GM11168 (cell line): ENCODE results near the gene ATP1B3.
"Not testable (repeated sequence)": the region's sequence is repeated elsewhere in the genome, so short reads cannot be mapped to it uniquely, and the experiment has no call there.

ENCODE experiments used
- in situ Hi-C: fragments of 300-500 bp; cut with MboI; formaldehyde crosslinking; loops from one replicate; pipeline ENCODE4 v1.12.0; 2022; ENCODE audit warnings: low sequenced_read_pairs; ENCODE audit not compliant: unreplicated experiment

Gene ATP1B3

DNA sequence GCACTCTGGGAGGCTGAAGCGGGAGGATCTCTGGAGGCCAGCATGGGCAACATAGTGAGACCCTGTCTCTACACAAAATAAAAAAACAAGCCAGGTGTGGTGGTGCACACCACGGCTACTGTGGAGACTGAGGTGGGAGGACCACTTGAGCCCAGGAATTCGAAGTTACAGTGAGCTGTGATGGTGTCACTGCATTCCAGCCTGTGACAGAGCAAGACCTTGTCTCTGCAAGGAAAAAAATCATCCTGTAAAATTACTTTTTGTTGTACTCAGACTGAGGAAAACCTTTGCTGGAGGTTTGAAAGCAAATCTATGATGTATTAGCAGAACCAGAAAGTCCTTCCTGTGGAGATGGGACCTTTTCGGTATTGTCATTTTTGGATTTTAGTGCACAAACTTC is 63.3 kb downstream of the ATP1B3 start:
- in situ Hi-C loops = no loop called here

DNA sequence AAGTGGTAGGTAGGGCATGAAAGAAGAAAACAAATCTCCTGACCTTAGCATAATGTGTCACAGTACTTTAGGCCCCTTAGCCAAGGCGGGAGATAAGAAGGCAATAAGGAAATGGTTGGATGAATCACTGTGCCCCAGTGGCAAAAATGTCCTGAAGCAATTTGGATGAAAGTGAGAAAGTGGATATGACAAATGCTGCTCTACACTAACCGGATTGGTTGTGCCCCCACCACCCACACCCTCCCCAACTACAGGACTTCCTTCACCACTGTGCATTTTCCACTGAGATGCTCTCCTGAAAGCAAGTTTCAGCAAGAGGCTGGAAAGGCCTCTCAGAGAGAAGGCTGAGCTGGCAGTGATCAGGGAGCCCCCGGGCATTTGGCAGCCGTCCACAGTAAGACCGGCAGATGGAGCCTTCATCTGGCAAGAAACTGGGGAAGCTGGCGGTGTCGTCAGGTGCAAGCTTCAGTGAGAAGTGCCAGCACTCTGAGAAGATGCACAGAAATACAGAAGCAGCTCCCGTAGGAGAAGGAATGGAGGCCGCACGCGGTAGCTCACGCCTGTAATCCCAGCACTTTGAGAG is 63.8 kb downstream of the ATP1B3 start:
- in situ Hi-C loops = no loop called here

DNA sequence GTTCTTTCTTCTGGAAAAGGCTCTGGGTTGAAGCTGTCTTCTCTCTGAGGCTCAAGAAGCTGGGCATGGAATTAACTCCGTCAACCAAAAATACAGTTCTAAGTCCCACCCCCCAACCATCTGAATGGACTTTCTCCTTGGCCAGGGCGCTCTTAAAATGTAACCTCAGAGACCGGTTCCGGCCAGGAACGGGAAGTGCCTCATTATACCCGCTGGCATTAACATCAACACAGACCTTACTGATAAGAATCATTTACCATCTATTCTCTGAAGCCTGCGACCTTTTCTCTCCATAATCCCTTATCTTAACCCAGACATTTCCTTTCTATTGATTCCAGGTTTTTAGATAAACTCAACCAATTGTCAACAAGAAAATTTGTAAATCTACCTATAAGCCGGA is 64.7 kb downstream of the ATP1B3 start:
- in situ Hi-C loops = no loop called here

DNA sequence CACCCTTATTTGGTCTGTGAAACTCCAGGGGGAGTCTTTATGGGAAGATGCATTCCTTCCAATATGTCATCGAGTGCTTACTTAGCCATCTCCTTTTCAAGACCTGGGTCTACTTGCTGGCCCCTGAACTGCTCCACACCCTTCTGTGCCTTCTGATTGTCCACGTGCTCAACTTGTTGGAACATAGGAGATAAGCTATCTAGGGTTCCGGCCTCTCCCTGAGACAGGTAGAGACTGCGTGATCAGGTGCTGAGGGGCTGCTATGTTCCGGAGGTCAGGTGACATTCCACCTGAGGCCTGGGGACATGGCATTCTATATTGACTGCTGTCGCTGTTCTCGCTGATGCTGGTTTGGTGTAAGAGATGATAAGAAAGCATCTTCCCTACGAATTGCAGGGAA is 65.6 kb downstream of the ATP1B3 start:
- in situ Hi-C loops = no loop called here

DNA sequence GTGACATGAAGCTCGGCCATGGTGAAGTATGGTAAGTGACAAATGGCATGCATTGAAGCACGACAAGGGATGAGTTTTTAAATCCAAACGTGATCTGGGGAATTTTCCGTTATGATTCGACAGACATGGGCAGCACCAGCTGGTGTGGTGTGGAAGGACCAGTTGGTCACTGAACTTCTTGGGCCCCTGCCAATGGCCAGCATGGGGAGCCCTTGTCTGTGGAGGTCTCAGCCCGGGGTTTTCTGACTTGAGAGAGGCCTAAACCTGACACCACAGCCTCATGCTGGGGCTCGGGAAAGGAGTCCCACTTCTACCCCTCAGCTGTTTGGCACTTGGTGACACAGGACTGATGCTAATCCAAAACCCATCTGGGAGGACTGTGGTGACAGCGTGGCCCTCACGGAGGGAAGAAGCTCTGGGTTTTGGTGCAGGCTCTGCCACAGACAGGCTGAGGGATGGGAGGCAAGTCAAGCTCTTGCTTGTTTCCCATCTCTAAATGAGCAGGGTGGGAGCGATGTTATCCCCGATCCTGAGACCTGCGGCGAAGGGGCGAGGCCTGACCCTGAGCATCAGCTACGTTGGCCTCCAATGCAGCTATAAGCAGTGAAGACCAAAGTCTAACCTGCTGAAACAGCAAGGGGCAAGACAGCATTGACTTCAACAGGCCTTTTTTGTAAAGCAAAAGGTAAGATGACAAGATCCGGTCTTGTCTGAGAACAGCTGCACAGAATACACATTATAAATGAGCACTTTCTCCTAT is 69.5 kb downstream of the ATP1B3 start:
- in situ Hi-C loops = no loop called here

DNA sequence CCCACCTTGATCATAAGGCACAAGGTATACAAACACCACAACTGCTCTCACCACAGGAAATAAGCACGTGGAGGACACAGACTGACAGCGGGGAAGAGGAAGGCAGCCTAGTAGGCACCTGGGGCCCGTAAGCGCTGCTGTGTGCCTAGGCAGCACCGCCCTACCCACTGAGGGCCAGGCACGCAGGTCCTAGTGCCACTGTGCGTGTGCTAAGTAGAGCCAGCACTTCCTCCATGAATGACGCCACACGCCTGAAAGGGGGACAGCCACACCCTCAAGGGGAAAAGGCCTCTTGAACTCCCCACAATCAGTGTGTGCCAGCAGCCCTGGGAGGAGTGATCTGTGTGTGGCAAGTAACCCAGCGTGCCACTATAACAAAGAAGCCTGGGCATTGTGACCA is 73.0 kb downstream of the ATP1B3 start:
- in situ Hi-C loops = no loop called here

- in situ Hi-C loops = no loop called here
Observed at GRCh38 chr3:141949972-141950371, 73.5 kb downstream of the ATP1B3 start.

DNA sequence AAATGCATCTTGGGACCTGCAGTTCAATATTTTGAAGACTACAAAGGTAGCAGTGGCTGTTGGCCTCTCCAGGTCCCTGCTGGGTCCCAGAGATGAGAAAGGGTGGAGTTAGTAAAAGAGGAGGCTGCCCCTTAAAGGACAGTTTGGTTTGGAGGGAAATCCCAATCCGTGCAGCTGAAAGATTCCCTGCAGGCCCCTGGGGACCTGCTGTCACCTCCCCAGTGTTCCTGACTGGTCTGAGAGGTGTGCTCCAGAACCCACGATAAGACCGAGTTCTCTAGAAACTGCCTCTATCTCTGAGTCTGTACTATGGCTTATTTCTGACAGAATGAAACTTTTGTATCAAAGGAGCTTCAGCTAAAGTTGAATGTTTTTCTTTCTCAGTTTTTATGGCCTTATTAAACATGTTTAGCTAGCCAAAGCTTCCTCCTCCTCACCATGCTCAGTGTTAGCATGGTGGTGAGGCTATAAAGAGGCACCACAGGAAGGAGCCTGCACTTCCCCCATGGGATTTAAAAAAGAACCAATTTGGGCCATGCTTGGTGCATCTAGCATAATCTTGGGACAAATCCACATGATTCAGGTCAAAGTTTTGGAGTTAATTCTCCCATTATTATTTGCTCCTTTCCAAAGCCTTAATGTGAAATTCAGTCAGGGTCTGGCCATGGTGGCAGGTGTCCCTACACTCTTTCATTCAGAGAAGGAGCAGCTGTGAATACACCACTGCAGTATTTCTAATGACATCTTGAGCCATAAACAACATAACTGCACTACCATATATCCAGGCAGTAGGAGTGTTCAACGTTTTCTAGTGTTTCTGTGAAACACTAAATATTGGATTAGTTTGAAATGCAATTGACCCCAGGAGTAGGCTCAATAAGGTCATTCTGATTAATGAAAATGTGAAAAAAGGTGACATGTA is 74.4 kb downstream of the ATP1B3 start:
- in situ Hi-C loops = no loop called here

GRCh38 chr3:141952611-141953010 is 76.2 kb downstream of the ATP1B3 start:
- in situ Hi-C loops = no loop called here

- in situ Hi-C loops = no loop called here
Observed at GRCh38 chr3:141955175-141955574, 78.7 kb downstream of the ATP1B3 start.

DNA sequence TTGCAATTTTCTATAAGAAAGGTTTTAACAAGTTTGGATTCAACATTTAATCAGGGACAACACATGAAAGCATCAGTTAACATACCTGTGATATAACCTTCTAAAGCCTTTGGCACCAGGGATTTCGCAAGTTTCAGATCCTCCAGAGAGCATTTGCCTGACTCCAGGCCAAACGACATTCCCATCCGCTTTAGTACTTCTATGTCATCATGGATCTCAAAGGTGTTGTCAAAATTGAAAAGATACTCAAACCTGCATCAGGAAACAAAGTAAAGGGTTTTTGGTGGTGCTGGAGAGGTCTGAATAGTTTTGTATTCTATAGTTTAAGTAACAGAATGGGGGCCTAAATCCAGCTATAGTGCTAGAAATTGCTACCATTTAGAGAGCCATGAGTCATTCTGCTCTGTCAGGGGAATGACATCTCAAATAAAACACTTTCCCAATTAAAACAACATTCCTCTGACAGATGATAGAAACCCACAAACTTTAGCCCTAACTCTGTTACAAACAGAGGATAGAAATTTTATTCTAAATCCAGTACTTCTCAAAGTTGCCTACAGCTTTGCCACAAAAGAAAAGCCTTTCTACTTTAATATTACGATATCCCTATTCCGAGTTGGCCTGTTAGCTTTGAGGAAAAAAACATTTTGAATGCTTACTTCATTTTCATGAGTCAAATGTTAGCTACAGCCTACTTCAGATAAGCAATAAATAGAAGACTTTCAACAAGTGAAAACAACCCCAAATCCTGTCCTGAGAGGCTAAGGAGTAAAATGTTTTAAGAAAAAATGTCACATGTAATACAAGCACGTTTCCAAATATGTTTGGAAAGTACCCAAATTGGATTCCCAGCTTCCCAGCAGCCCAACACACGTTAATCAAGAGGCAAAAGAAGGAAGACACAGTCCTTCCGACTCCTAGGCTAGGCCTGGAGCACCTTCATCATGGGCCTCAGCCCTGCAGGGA is 83.4 kb downstream of the ATP1B3 start:
- in situ Hi-C loops = no loop called here

DNA sequence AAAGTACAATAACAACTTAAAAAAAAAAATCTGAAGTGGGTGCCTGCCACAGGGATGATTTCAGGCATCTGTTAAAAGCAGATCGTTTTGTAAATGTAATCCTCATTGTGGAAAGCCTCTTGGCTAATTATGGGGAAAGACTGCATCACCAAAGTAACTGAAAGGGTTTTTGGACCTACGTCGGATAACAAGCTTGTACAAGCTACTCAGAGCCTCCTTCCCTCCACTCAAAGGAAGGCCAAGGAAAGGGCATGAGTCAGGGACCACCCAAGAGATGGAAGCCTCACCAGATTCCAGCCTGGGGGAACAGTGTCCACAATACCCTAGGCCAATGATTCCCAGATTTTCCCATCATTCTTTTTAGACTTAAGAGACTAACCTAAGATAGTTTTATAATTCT is 84.3 kb downstream of the ATP1B3 start:
- in situ Hi-C loops = no loop called here

DNA sequence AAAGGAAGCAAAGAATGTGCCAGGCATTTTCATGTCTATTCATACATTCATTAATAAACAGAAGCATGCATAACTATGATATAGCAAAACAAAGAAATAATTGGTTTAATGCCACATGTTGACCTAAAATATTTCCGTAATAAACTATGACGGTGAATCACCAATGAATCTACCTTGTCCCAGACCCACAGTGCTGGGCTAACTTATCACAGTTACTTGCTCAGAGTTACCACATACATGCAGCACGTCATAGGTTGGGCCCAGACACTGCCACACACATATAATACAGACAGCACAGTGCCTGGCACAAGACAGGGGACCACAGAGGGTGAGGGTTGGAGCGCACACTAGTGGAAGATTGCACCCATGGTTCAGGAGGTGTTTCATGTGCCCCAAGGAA is 86.9 kb downstream of the ATP1B3 start:
- in situ Hi-C loops = no loop called here

DNA sequence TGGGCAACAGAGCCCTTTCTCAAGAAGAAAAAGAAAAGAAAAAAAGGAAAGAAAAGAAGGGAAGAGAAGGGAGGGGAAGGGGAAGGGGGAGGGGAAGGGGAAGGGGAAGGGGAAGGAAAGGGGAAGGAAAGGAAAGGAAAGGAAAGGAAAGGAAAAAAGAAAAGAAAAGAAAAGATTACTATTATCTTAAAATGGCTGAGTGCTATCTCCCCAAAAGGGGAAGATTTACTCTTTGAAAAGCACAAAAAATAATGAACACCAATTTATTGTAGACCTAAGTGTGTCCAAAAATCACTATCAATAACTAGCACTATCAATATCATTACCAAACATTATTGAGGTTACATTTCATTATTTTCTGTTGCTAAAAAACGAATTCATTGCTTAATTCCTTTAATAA is 89.0 kb downstream of the ATP1B3 start:
- in situ Hi-C loops = no loop called here

GRCh38 chr3:141969711-141970110 is 93.3 kb downstream of the ATP1B3 start:
- in situ Hi-C loops = no loop called here

DNA sequence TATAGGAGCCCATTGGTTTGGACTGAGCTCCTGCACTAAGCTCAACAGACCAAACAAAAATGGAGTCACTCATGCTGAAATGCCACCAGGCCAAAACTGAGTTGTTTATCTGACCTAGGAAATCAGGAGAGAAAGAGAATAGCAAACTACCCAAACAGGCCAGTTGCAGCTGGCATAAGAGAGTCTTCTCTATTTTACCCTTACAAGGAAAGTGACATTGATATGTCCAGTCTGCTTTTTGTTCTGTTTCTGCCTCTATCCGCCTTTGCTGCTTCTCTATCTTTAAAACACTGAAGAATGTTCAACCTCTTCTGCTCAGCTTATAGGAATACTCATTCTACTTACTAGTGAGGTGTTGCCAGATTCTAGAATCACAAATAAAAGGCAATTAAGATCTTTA is 95.1 kb downstream of the ATP1B3 start:
- in situ Hi-C loops = no loop called here

- in situ Hi-C loops = no loop called here
Observed at GRCh38 chr3:141972399-141972798, 96.0 kb downstream of the ATP1B3 start.

GRCh38 chr3:141974777-141975176 is 98.3 kb downstream of the ATP1B3 start:
- in situ Hi-C loops = not testable (repeated sequence)
